HG03460 (cell line): ENCODE data around the gene TMEM132D.

Experiments used
- ATAC-seq: cut with Tn5 transposase; IDR thresholded peaks from one replicate; pipeline ENCODE4 v1.9.1; 2021; ENCODE audit not compliant: unreplicated experiment

TMEM132D gene

DNA sequence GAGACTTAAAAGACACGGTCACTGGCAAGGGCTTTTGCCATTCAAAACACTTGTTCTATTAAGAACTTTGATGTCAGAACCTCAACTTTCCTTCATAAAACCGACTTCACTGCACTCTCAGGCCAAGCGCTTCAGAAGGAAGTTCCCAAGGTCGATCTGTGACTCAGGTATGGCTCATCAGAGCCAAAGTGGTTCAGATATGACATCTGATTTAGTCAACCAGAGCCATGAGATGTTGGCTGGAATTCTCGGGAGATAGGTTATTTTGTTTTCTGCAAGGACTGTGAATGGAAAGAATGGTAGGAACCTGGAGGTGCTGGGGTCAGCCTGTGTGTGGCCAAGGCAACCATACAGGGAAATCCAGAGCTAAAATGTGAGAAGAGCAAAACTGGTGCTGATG lies 604.9 kb downstream of the TMEM132D start:
- ATAC-seq: no peak

DNA sequence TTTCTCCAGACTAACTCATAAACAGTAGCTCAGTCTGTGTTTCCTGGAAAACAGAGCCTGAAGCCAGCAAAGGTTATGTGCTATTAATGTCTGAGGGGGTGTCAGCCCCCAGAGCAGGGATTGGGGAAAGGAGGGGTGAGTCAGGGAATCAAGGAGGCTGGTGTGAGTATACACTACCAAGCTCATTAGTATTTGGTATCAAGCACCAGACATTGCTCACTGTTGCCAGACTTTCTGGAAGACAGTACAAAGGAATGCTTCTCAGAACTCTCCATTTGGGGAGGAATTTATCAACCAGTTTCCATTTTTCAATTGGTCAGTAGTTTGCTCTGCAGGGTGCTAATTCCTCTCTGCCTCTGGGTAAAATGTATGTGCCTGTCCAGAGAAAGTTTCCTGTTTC lies 607.2 kb downstream of the TMEM132D start:
- no peak for ATAC-seq

DNA sequence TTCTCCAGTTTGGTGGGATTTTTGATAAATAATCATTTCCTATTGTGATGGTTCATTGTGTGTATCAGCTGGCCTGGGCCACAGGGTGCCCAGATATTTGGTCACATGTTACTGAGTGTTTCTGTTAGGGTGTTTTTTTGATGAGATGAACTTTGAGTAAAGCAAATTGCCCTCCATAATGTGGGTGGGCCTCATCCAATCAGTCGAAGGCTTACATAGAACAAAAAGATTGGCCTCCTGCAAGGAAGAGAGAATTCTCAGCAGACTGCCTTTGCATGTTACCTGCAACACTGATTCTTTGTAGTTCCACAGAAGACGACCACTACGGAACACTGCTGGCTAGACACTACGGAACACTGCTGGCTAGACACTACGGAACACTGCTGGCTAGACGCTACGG lies 609.0 kb downstream of the TMEM132D start:
- ATAC-seq: no peak

GRCh38 chr12:129279771-129280170 lies 624.1 kb downstream of the TMEM132D start:
- no peak for ATAC-seq

GRCh38 chr12:129276361-129277060 lies 627.3 kb downstream of the TMEM132D start:
- no peak for ATAC-seq

GRCh38 chr12:129269756-129270495 lies 633.9 kb downstream of the TMEM132D start:
- no peak for ATAC-seq

GRCh38 chr12:129258781-129259318 lies 645.0 kb downstream of the TMEM132D start:
- ATAC-seq: no peak

- ATAC-seq: no peak
Measured at GRCh38 chr12:129257524-129257923, 646.3 kb downstream of the TMEM132D start.

GRCh38 chr12:129246630-129247029 lies 657.2 kb downstream of the TMEM132D start:
- no peak for ATAC-seq

GRCh38 chr12:129245769-129246168 lies 658.1 kb downstream of the TMEM132D start:
- no peak for ATAC-seq

- no peak for ATAC-seq
Measured at GRCh38 chr12:129241852-129242251, 662.0 kb downstream of the TMEM132D start.

GRCh38 chr12:129237881-129238280 lies 665.9 kb downstream of the TMEM132D start:
- ATAC-seq: no peak

DNA sequence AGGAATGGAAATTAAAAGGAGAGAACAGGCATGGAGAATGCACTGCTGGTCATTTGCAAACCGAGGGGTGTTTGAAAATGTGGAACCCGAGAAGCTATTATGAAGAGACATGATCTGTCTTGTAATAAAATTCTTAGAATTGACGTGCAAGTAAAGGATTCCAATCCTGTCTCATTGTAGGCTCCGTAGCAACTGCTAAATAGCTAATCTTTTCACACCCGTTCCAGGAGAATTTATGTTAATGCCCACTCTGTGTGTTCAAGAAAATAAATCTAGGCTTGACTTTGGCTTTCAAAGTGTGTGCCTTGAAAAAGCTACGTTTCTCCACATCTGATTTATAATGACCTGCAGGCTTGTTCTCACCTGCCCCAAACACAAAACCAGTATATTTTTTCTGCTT lies 669.6 kb downstream of the TMEM132D start:
- no peak for ATAC-seq

DNA sequence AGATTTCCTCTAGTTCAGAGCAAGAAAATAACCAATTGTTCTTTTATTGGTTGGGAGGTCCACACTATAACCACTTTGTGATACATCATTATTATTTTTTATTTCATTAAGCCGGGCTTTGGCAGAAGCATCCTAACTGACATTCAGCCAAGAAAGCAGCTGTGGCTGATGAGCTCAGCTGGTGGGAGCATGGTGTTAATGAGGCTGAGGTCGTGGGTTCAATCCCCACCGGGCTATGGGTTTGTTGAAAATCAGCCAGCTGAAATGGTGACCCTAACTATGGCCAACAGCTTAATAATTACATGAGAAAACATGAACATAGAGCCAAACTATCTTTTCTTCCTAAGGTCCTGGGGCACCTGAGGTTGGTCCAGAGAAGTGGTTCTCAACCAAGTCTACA lies 672.3 kb downstream of the TMEM132D start:
- ATAC-seq: no peak

DNA sequence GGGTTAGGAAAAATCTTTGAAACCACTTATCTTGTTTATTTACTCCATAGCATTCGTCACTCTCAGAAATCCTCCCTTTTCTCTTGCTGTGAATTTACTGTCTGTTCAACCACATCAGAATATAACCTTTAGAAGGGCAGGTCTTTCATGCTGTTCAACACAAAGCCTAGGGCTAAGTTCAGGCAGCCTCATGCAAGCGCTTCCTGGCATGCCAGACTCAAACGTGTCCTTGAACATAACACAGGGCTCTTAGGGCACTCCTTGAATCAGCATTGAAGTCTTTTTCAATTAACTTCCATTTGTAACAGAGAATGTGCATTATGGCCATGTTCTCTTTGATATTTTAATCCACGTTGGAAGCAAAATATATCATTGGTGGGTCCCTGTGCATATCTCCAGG lies 672.8 kb downstream of the TMEM132D start:
- ATAC-seq: no peak

DNA sequence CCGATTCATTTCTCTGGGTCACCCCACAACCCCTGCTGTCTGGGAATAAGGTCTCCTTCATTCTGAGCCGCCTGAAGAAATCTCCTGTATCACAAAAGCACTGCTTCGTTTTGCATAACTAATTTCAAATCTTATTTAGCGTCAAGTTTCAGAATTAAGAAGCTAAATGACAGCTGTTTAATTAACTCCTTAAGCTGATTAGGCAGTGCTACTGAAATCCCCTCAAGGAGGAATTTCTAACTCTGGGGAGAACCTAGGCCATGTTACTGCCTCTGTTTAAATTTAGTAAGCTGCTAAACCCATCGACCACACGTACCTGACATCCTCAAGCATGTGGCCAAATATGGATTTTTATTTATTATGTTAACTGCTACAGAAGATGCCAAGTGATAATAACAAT lies 677.0 kb downstream of the TMEM132D start:
- no peak for ATAC-seq

GRCh38 chr12:129226005-129226404 lies 677.8 kb downstream of the TMEM132D start:
- ATAC-seq: no peak

GRCh38 chr12:129215556-129215955 lies 688.3 kb downstream of the TMEM132D start:
- ATAC-seq: no peak

DNA sequence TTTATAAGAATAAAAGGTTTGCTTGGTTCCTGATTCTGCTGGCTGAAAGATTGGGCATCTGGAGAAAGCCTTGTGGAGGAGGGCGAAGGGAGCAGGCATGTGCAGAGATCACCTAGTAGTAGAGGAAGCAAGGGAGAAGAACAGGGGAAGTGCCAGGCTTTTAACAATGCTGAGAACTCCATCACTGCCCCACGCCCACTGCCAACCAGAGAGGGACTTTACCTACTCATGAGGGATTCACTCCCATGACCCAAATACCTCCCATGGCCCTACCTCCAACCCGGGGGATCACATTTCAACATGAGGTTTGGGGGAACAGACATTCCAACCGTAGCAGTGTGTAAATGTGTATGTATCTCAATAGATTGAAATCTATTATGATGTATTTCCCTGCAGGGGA lies 690.3 kb downstream of the TMEM132D start:
- ATAC-seq: no peak

GRCh38 chr12:129211862-129212630 lies 691.8 kb downstream of the TMEM132D start:
- ATAC-seq: no peak

DNA sequence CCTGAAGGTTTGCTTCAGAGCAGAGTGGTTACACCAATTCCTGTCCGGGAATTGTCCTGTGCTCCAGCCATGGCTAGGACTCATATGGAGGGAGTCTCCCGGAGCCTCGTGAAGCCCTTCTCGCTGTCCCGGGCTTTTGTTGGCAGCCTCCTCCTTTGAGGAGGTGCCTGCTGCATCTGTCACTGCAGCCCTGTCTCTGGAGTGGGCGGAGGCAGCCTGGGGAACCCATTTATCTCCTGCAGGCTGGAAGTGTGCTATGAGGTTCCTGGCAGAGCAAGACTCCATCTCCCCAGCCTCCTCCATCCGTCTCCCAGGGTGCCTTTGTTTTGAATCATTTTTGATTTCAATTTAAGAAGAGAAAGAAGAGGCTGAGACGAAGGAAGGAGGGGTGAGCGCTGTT lies 695.3 kb downstream of the TMEM132D start:
- ATAC-seq: no peak

DNA sequence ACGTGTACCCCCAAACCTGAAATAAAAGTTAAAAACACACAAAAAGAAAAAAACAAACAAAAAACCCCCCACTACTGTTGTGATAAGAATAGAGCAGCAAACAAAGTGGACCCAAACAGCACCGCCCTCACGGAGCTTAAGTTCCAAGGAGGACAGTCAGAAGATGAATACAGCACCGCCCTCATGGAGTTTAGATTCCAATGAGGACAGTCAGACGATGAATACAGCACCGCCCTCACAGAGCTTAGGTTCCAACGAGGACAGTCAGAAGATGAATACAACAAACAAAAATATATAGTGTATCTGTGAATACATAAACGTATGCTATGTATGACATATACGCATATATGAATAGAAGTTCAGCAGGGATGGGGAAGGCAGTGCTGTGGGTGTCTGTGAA lies 696.7 kb downstream of the TMEM132D start:
- ATAC-seq: no peak
